Fibroblast of lung (primary cell): ENCODE results near the gene BLCAP. TPM values are rescaled to one million over a fixed set of nuclear protein-coding genes. Genes with fewer than 3 reads are reported as not detected.

ENCODE experiments used
- DNase-seq, 2 donors: peaks; one replicate each; pipeline versions ENCODE4 v3.0.0 to v3.0.0-alpha.2; 2010; ENCODE audit warnings: low read depth in 2 of 2
- H2AFZ ChIP-seq: 2 replicates; pipeline ENCODE4 v1.5.1; 2012; ENCODE audit warnings: low read length, control low read depth, inconsistent platforms
- H3K27ac ChIP-seq: 2 replicates; pipeline ENCODE4 v1.5.1; 2011; ENCODE audit warnings: low read length, control low read depth; ENCODE audit not compliant: insufficient read depth
- H3K27me3 ChIP-seq: 2 replicates; pipeline ENCODE4 v1.5.1; 2011; ENCODE audit warnings: mild to moderate bottlenecking, low read length; ENCODE audit not compliant: control insufficient read depth, insufficient read depth
- H3K36me3 ChIP-seq: 2 replicates; pipeline ENCODE4 v1.5.1; 2011; ENCODE audit warnings: low read length; ENCODE audit not compliant: control insufficient read depth, insufficient read depth
- H3K4me1 ChIP-seq: 2 replicates; pipeline ENCODE4 v1.5.1; 2011; ENCODE audit warnings: low read length; ENCODE audit not compliant: control insufficient read depth, insufficient read depth; ENCODE audit errors: extremely low read depth
- H3K4me2 ChIP-seq: 2 replicates; pipeline ENCODE4 v1.5.1; 2011; ENCODE audit warnings: low read length, control low read depth; ENCODE audit not compliant: insufficient read depth; ENCODE audit errors: extremely low read depth
- H3K4me3 ChIP-seq, 4 experiments: fragments of 200-600 bp in 1 of 4; sonication (generic) in 1 of 4; replicated peaks in 1 of 4; 2 replicates each; pipeline ENCODE4 v1.5.1; 2011 to 2016; ENCODE audit warnings: low read length in 4 of 4, low read depth in 3 of 4, mild to moderate bottlenecking in 3 of 4, control low read depth in 2 of 4, inconsistent platforms in 1 of 4, mixed read lengths in 1 of 4; ENCODE audit not compliant: insufficient read depth in 1 of 4; ENCODE audit errors: control extremely low read depth in 1 of 4
- H3K79me2 ChIP-seq: 2 replicates; pipeline ENCODE4 v1.5.1; 2012; ENCODE audit warnings: mild to moderate bottlenecking, low read length, inconsistent platforms; ENCODE audit not compliant: control insufficient read depth, insufficient read depth
- H3K9ac ChIP-seq: 2 replicates; pipeline ENCODE4 v1.5.1; 2011; ENCODE audit warnings: mild to moderate bottlenecking, low read length, control low read depth; ENCODE audit not compliant: insufficient read depth
- H3K9me3 ChIP-seq: 2 replicates; pipeline ENCODE4 v1.5.1; 2012; ENCODE audit warnings: low read depth, low read length; ENCODE audit not compliant: control insufficient read depth, insufficient read depth
- H4K20me1 ChIP-seq: 2 replicates; pipeline ENCODE4 v1.5.1; 2011; ENCODE audit warnings: low read length; ENCODE audit not compliant: control insufficient read depth, insufficient read depth; ENCODE audit errors: extremely low read depth
- CTCF ChIP-seq, 2 donors: IDR thresholded peaks in 1 of 2; conservative IDR thresholded peaks in 1 of 2; 1 replicate in 1 of 2; 2 replicates in 1 of 2; pipeline ENCODE4 v1.5.1; 2011 to 2012; ENCODE audit warnings: low read length in 2 of 2, control low read depth in 1 of 2, inconsistent platforms in 1 of 2, low read depth in 1 of 2, mild to moderate bottlenecking in 1 of 2
- EZH2 ChIP-seq: IDR thresholded peaks from 2 replicates; pipeline ENCODE4 v1.5.1; 2012; ENCODE audit warnings: low read length, control low read depth, mild to moderate bottlenecking; ENCODE audit errors: missing control alignments
- polyA plus RNA-seq, 2 donors: library from polyadenylated mRNA; depleted of rRNA in 1 of 2; stranded (reverse) in 1 of 2; unstranded in 1 of 2; fragments of >200 nt; gene quantifications; 2 replicates each; pipeline ENCODE4 v1.2.1, GENCODE V29; 2011 to 2012; ENCODE audit warnings: missing spikeins in 1 of 2
- total RNA-seq: library from RNA; depleted of rRNA; stranded (reverse); fragments of >200 nt; gene quantifications from 2 replicates; pipeline ENCODE4 v1.2.1, GENCODE V29; 2014

BLCAP gene
- total and polyA plus RNA-seq, 2 donors (not counting 1 experiment from before 2014, with no cell fraction given), result 31.0 to 83.1 TPM

GRCh38 chr20:37479925-37480691 lies 47.6 kb downstream of the BLCAP start:
- Histone ChIP-seq H3K36me3 (no peaks in the 10 kb centered on the region), H2AFZ (no peak overlapping the region), H4K20me1 (no peaks in the 10 kb centered on the region), H3K79me2 (no peaks in the 10 kb centered on the region), H3K27me3 (peaks cover 31% of the 10 kb centered on the region), H3K4me1 (no peaks in the 10 kb centered on the region), H3K4me3 (no peak overlapping the region), H3K9ac (no peak overlapping the region), H3K4me2 (no peak overlapping the region), H3K27ac (no peak overlapping the region), H3K9me3 (no peaks in the 10 kb centered on the region)
- DNase-seq, result no peak
- TF ChIP-seq CTCF (conservative IDR thresholded peaks at IDR 0.05 in 1 of 2, IDR thresholded peaks at IDR 0.05 in 1 of 2; ENCODE audit: low read depth in 1 of 2, low read length in 2 of 2) (no peak), EZH2 (no peak)

- peaks cover 33% of the 10 kb centered on the region for H3K27me3 ChIP-seq
Observed at GRCh38 chr20:37479266-37479665, 48.4 kb downstream of the BLCAP start.

DNA sequence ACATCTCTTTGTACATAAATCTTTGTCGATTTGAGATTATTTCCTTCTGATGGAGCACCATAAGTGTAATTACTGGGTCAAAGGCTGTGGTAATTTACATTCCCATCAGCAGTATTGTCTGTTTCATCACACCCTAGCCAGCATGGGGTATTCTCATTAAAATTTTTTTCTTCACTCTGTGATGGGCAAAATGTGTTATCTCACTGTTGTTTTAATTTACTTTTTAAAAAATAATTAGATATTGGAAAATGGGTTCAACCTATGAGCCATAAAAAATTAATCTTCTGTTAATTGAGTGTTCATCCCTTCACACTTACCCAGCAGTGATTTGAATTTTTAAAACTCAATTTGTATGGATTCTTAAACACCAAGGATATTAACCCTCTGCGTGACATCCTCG lies 50.6 kb downstream of the BLCAP start:
- H3K36me3 ChIP-seq, result no peaks in the 10 kb centered on the region
- H3K27me3 ChIP-seq, result peaks cover 39% of the 10 kb centered on the region

More at GRCh38 chr20:37479266-37479665, 48.4 kb downstream of the BLCAP start:
- Histone ChIP-seq H4K20me1 (no peaks in the 10 kb centered on the region), H3K27ac (no peak overlapping the region), H3K4me3 (no peak overlapping the region), H3K4me2 (no peak overlapping the region), H3K4me1 (no peaks in the 10 kb centered on the region), H3K79me2 (no peaks in the 10 kb centered on the region), H3K36me3 (no peaks in the 10 kb centered on the region), H3K9ac (no peak overlapping the region), H2AFZ (no peak overlapping the region), H3K9me3 (no peaks in the 10 kb centered on the region)
- TF ChIP-seq CTCF (conservative IDR thresholded peaks at IDR 0.05 in 1 of 2, IDR thresholded peaks at IDR 0.05 in 1 of 2; ENCODE audit: low read depth in 1 of 2, low read length in 2 of 2) (no peak), EZH2 (no peak)
- no peak for DNase-seq

More for the DNA sequence above, 50.6 kb downstream of the BLCAP start:
- TF ChIP-seq EZH2 (no peak), CTCF (conservative IDR thresholded peaks at IDR 0.05 in 1 of 2, IDR thresholded peaks at IDR 0.05 in 1 of 2; ENCODE audit: low read depth in 1 of 2, low read length in 2 of 2) (no peak)
- Histone ChIP-seq H3K79me2 (no peaks in the 10 kb centered on the region), H2AFZ (no peak overlapping the region), H3K9ac (no peak overlapping the region), H3K4me3 (no peak overlapping the region), H3K9me3 (no peaks in the 10 kb centered on the region), H3K4me1 (no peaks in the 10 kb centered on the region), H3K4me2 (no peak overlapping the region), H4K20me1 (no peaks in the 10 kb centered on the region), H3K27ac (no peak overlapping the region)
- no peak for DNase-seq
